OCI-LY7 (cell line): ENCODE results near the gene MTHFR. TPM values are rescaled to one million over a fixed set of nuclear protein-coding genes. Genes with fewer than 3 reads are reported as not detected.

Experiments
- BruUV-seq: library from RNA; stranded (reverse); fragments of 400-500 nt; replicated peaks from 2 replicates; lab custom pipeline; 2021; lab: Mats Ljungman, UMichigan
- CTCF ChIA-PET: fragments of 300-600 bp; sonication (Branson Sonifier 250); formaldehyde crosslinking; loops from one replicate; lab custom pipeline; 2022; ENCODE audit warnings: antibody characterized with exemption; ENCODE audit not compliant: unreplicated experiment; lab: Charles Lee
- POLR2A ChIA-PET: fragments of 300-600 bp; sonication (Branson Sonifier 250); formaldehyde crosslinking; loops from one replicate; lab custom pipeline; 2022; ENCODE audit warnings: antibody characterized with exemption; lab: Charles Lee
- DNase-seq: peaks from one replicate; pipeline ENCODE4 v3.0.0-alpha.2; 2015; ENCODE audit warnings: low spot score
- H2AFZ ChIP-seq: fragments of 200-600 bp; sonication (generic), shearing (Covaris generic); 2 replicates; pipeline ENCODE4 v1.6.1; 2014; ENCODE audit warnings: mild to moderate bottlenecking, antibody characterized with exemption, low read length, moderate library complexity
- H3K27ac ChIP-seq: fragments of 200-600 bp; sonication (generic); 2 replicates; pipeline ENCODE4 v1.5.1; 2014; ENCODE audit warnings: mixed run types, low read depth, mild to moderate bottlenecking, moderate library complexity, low read length, inconsistent platforms; ENCODE audit not compliant: poor library complexity, severe bottlenecking
- H3K36me3 ChIP-seq: fragments of 200-600 bp; sonication (generic); 2 replicates; pipeline ENCODE4 v1.6.1; 2014; ENCODE audit warnings: mild to moderate bottlenecking, antibody characterized with exemption, low read length, moderate library complexity, mixed read lengths; ENCODE audit not compliant: insufficient read depth
- H3K4me1 ChIP-seq: fragments of 200-600 bp; sonication (generic); 2 replicates; pipeline ENCODE4 v1.5.1; 2014; ENCODE audit warnings: mild to moderate bottlenecking, low read length; ENCODE audit not compliant: insufficient read depth, poor library complexity, severe bottlenecking
- H3K4me2 ChIP-seq: fragments of 200-600 bp; sonication (generic); 2 replicates; pipeline ENCODE4 v1.6.1; 2014; ENCODE audit warnings: mild to moderate bottlenecking, low read length
- H3K4me3 ChIP-seq: fragments of 200-600 bp; sonication (generic); 2 replicates; pipeline ENCODE4 v1.5.1; 2014; ENCODE audit warnings: mild to moderate bottlenecking, low read depth, low read length; ENCODE audit not compliant: poor library complexity, severe bottlenecking
- H3K79me2 ChIP-seq: fragments of 200-600 bp; sonication (generic); 2 replicates; pipeline ENCODE4 v1.6.1; 2016; ENCODE audit warnings: low read depth, mild to moderate bottlenecking, low read length, moderate library complexity, mixed read lengths; ENCODE audit not compliant: insufficient read depth
- H3K9me2 ChIP-seq: fragments of 200-600 bp; sonication (generic); 2 replicates; pipeline ENCODE4 v1.6.1; 2016; ENCODE audit warnings: mild to moderate bottlenecking, low read length, mixed read lengths; ENCODE audit not compliant: insufficient read depth
- H3K9me3 ChIP-seq: fragments of 200-600 bp; sonication (generic); 2 replicates; pipeline ENCODE4 v1.6.1; 2014; ENCODE audit warnings: mild to moderate bottlenecking, mixed run types, low read length, mixed read lengths
- H4K20me1 ChIP-seq: fragments of 200-600 bp; sonication (generic); 2 replicates; pipeline ENCODE4 v1.6.1; 2014; ENCODE audit warnings: mild to moderate bottlenecking, antibody characterized with exemption, low read length, moderate library complexity, mixed read lengths; ENCODE audit not compliant: insufficient read depth
- EZH2phosphoT487 ChIP-seq: fragments of 200-600 bp; sonication (generic); IDR thresholded peaks from 2 replicates; pipeline ENCODE4 v1.6.1; 2018; ENCODE audit warnings: low read depth, borderline replicate concordance, mild to moderate bottlenecking, mixed run types, antibody characterized with exemption, low read length, moderate library complexity, mixed read lengths
- intact Hi-C: fragments of 100-400 bp; cut with micrococcal nuclease; formaldehyde crosslinking; loops from one replicate; pipeline ENCODE4 v1.10.0; 2022; ENCODE audit not compliant: unreplicated experiment
- total RNA-seq, 2 experiments: library from RNA; depleted of rRNA in 1 of 2; stranded (reverse); fragments of >200 nt in 1 of 2; shearing (Covaris generic) in 1 of 2; gene quantifications; 2 replicates each; pipeline ENCODE4 v1.2.3, GENCODE V29; 2014 to 2022
- TF ChIP-seq, protein P1 (sequence below): fragments of 200-600 bp; sonication (generic); conservative IDR thresholded peaks from 2 replicates; pipeline ENCODE4 v1.5.1; 2014; ENCODE audit warnings: mild to moderate bottlenecking, antibody characterized with exemption, low read length, moderate library complexity, mixed read lengths

The MTHFR gene
- total RNA-seq, 2 experiments from 2014 or later, result 31.6 to 54.6 TPM

DNA sequence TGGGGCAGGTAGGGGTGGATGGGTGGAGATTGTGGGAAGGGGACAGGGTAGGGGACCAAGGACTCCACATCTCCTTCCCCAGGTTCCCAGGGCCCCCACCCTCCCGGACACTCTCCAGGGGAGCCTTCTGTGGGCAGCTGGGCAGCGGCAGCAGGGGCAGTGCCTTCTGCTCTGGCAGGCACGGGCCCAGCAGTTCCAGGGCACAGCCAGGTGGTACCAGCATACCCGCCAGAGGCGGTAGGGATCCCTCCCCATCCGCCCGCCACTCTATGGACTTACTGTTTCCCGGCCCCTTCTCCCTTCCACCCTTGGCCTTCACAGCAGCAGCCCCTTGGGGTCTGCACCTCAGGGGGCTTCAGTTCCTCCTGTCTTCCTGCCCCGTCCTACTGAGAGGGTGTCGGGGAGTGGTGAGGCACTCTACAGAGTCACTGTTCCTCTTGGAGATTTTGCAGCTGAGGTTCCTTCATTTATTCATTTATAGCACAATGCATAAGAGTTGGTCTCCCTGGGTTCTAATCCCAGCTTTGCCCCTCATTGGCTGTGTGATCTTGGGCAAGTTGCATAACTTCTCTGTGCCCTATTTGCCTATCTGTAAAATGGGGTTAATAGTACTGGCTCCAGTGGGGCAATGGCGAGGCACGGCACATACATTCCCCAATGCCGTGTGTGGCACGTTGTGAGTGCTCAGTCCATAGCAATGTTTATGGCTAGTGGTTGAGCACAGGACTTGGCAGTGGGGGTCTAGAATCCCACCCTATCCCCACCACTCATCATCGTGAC, 26.7 kb downstream of the MTHFR start:
- DNase-seq, result no peak
- no TSS peak for BruUV-seq
- no peaks in the 10 kb centered on the region for H3K79me2 ChIP-seq
- H3K36me3 ChIP-seq, result no peaks in the 10 kb centered on the region
- no peak overlapping the region for H3K27ac ChIP-seq
- peaks cover 14% of the 10 kb centered on the region for H3K4me1 ChIP-seq
- no peaks in the 10 kb centered on the region for H3K9me2 ChIP-seq
- ChIA-PET CTCF (no interaction called here), POLR2A (no interaction called here)
- H3K4me2 ChIP-seq, result no peak overlapping the region
- H3K9me3 ChIP-seq, result no peaks in the 10 kb centered on the region
- intact Hi-C loops, result no loop called here
- H4K20me1 ChIP-seq, result no peaks in the 10 kb centered on the region
- no peak overlapping the region for H3K4me3 ChIP-seq
- H2AFZ ChIP-seq, result no peak overlapping the region
- no peak for TF ChIP-seq EZH2phosphoT487
- TF ChIP-seq, protein P1, sequence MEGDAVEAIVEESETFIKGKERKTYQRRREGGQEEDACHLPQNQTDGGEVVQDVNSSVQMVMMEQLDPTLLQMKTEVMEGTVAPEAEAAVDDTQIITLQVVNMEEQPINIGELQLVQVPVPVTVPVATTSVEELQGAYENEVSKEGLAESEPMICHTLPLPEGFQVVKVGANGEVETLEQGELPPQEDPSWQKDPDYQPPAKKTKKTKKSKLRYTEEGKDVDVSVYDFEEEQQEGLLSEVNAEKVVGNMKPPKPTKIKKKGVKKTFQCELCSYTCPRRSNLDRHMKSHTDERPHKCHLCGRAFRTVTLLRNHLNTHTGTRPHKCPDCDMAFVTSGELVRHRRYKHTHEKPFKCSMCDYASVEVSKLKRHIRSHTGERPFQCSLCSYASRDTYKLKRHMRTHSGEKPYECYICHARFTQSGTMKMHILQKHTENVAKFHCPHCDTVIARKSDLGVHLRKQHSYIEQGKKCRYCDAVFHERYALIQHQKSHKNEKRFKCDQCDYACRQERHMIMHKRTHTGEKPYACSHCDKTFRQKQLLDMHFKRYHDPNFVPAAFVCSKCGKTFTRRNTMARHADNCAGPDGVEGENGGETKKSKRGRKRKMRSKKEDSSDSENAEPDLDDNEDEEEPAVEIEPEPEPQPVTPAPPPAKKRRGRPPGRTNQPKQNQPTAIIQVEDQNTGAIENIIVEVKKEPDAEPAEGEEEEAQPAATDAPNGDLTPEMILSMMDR, result no peak

DNA sequence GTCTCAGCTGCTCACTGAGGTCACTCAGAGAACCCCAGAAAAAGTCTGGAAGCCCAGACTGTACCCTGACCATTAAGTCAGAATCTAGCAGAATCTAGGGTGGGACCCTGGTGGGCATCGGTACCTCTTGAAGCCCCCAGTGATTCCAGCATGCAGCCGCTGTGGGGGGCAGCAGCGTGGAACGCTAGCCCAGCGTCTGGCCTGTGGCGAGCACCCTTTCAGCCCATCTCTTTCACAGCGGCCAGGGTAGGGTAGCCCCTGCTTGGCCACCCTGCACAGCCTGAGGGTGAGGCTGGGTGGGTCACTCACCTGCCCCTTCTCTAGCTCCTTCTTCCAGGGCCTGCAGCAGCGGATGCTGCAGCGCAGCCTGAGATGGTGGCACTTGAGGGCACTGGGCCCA, 27.4 kb downstream of the MTHFR start:
- no peak for TF ChIP-seq EZH2phosphoT487
- TF ChIP-seq, protein P1, result no peak
- Histone ChIP-seq H3K9me2 (no peaks in the 10 kb centered on the region), H3K79me2 (no peaks in the 10 kb centered on the region), H3K9me3 (no peaks in the 10 kb centered on the region), H2AFZ (no peak overlapping the region), H3K27ac (no peak overlapping the region), H3K4me3 (no peak overlapping the region), H3K4me2 (no peak overlapping the region), H4K20me1 (no peaks in the 10 kb centered on the region), H3K36me3 (no peaks in the 10 kb centered on the region), H3K4me1 (peaks cover 14% of the 10 kb centered on the region)
- BruUV-seq, result no TSS peak
- ChIA-PET POLR2A (no interaction called here), CTCF (no interaction called here)
- intact Hi-C loops, result no loop called here
- DNase-seq, result no peak

DNA sequence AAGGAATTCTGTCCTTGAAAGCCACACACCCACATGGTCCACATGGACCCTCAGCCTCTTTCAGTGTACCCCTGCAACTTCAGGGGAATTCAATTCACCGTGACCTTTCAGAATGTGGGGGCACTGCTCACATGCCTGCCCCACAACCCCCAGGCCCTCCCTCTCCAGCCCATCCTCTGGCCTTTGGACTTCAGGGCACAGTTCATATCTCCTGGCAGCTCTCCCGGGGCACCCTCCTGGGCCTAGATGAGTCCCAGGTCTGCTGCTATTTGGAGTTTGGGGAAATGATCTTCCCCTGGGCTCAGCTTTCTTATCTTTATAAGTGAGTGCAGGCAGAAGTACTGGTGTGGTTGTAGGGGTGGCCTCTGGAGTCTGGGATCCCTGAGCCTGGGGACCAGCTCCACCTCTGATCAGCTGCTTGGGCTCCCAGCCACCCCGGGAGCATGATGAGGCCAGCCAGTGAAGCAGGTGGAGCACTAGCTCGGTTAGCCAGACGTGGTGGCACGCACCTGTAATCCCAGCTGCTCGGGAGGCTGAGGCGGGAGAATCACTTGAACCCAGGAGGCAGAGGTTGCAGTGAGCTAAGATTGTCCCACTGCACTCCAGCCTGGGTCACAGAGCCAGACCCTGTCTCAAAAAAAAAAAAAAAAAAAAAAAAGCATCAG, 28.0 kb downstream of the MTHFR start:
- POLR2A ChIA-PET, result no interaction called here
- no peak for TF ChIP-seq EZH2phosphoT487
- TF ChIP-seq, protein P1, result no peak

More for the DNA sequence above, 28.0 kb downstream of the MTHFR start:
- intact Hi-C loops, result no loop called here
- no peaks in the 10 kb centered on the region for H3K9me2 ChIP-seq
- no peaks in the 10 kb centered on the region for H4K20me1 ChIP-seq
- no peaks in the 10 kb centered on the region for H3K79me2 ChIP-seq
- DNase-seq, result no peak
- H2AFZ ChIP-seq, result no peak overlapping the region
- no peaks in the 10 kb centered on the region for H3K9me3 ChIP-seq
- CTCF ChIA-PET, result no interaction called here
- no peak overlapping the region for H3K4me3 ChIP-seq
- H3K36me3 ChIP-seq, result no peaks in the 10 kb centered on the region
- BruUV-seq, result no TSS peak
- H3K4me1 ChIP-seq, result peaks cover 19% of the 10 kb centered on the region
- H3K27ac ChIP-seq, result no peak overlapping the region
- H3K4me2 ChIP-seq, result no peak overlapping the region
